ENCODE data around the gene SMIM3. TPM values are rescaled to one million over a fixed set of nuclear protein-coding genes. Genes with fewer than 3 reads are reported as not detected.
"Not testable (repeated sequence)": the region's sequence is repeated elsewhere in the genome, so short reads cannot be mapped to it uniquely, and the experiment has no call there.

SMIM3 gene, protein sequence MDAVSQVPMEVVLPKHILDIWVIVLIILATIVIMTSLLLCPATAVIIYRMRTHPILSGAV
- total RNA-seq, result 1 to 10 TPM; 6.8 to 8.5 (median 7.4) TPM

DNA sequence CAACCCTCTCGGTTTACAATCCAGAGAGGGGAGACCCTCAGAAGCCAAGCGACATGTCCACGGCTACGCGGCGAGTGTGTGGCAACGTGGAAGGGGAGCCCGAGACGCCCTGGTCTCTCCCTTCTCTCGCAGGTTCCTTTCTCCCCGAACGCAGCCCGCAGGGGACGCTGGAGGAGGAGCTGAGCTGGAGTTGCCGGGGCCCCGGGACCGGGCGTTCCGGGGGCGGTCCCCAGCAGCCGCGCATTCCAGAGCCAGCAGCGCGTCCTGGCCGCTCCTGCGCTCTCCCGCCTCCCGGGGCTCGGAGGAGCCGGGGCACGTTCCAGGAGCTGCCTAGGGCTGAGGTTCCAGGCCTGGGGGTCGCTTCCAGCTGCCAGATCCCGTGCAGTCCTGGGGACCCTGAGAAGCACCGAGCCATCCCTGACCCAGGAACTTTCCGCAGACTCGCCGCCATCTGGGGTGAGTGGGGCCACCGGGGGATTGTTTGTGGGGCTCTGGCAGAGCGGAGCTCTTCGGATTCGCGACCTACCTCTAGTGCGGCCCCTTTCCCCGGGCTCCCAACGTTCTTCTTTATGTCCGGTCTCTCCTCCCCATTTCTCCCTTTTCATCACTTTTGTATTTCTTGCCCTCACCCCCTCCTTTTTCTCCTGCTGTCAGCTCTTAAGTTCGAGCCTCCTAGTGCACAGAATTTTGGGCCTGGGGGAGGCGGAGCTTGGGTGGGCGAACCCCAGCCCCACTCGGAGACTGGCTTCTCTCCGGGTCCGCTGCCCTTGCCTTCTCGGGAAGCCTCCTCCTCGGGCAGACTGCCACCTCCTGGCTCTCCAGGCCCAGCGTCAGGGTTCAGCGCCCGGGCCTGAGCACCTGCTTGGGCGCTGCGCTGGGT is at the start of gene SMIM3:
SMIM3 (plus strand) TSS at position 241 of the 880 bp plus-strand sequence. CDS start 16,684 bp downstream, outside the sequence.
- DNase-seq, result peak; percentile 65
- H3K4me1 Mint-ChIP-seq (ENCODE audit: low read depth), result peaks cover 55% of the 10 kb centered on the region
- no peaks in the 10 kb centered on the region for H3K27me3 Mint-ChIP-seq (ENCODE audit: low read depth)
- ATAC-seq, result peak; percentile 74 to 77
- H3K9me3 Mint-ChIP-seq, result no peaks in the 10 kb centered on the region
- H3K36me3 Mint-ChIP-seq (ENCODE audit: insufficient read depth), result no peaks in the 10 kb centered on the region
- H3K4me3 Mint-ChIP-seq, result peak within 1 kb of the TSS; percentile 98

DNA sequence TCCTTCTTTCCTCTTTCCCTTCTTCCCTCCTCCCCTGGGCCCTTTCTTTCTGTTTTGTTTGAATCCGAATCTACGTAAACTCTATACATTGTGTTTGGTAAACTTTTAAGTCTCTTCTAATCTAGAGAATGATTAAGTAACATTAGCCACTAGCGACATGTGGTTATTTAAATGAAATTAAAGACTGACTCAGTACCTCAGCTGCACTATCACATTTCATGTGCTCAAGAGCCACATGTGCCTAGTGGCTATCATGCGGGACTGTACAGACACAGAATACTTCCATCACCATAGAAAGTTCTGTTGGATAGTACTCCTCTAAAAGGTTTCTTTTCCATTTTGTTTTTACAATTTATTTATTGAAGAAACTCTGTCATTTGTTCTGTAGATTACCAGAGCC is 48.7 kb upstream of the SMIM3 start:
- Mint-ChIP-seq H3K36me3 (ENCODE audit: insufficient read depth) (peaks cover 49% of the 10 kb centered on the region), H3K9me3 (no peaks in the 10 kb centered on the region), H3K4me1 (ENCODE audit: low read depth) (peaks cover 5% of the 10 kb centered on the region), H3K27me3 (ENCODE audit: low read depth) (no peaks in the 10 kb centered on the region), H3K4me3 (no peak overlapping the region)
- no peak for ATAC-seq
- DNase-seq, result no peak

DNA sequence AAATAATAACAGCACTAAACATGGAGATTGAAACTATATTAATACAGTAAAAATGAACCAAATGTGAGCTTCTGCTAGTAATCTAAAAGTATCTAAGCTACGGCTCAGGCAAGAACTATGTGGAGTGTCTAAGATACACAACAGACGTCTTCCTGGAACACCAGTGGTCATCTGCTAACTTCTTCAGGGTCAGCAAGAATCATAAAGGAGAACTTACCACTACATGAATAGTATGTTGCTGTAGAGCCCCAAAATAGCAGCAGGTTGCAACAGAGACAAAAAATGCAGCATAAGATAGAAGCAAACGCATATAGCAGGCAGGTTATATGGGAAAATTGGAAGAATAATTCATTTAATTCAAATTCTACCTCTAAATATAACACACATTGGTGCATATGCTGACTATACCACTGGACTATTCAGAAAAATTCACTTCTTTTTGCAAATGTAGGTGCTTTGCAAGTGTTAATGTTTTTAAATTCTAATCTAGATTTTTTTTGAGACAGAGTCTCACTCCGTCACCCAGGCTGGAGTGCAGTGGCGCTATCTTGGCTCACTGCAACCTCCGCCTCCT is 46.8 kb upstream of the SMIM3 start:
- H3K36me3 Mint-ChIP-seq (ENCODE audit: insufficient read depth), result peaks cover 65% of the 10 kb centered on the region
- H3K27me3 Mint-ChIP-seq (ENCODE audit: low read depth), result no peaks in the 10 kb centered on the region
- H3K4me1 Mint-ChIP-seq (ENCODE audit: low read depth), result peaks cover 14% of the 10 kb centered on the region
- DNase-seq, result no peak
- ATAC-seq, result no peak
- peaks cover 5% of the 10 kb centered on the region for H3K9me3 Mint-ChIP-seq
- no peak overlapping the region for H3K4me3 Mint-ChIP-seq

DNA sequence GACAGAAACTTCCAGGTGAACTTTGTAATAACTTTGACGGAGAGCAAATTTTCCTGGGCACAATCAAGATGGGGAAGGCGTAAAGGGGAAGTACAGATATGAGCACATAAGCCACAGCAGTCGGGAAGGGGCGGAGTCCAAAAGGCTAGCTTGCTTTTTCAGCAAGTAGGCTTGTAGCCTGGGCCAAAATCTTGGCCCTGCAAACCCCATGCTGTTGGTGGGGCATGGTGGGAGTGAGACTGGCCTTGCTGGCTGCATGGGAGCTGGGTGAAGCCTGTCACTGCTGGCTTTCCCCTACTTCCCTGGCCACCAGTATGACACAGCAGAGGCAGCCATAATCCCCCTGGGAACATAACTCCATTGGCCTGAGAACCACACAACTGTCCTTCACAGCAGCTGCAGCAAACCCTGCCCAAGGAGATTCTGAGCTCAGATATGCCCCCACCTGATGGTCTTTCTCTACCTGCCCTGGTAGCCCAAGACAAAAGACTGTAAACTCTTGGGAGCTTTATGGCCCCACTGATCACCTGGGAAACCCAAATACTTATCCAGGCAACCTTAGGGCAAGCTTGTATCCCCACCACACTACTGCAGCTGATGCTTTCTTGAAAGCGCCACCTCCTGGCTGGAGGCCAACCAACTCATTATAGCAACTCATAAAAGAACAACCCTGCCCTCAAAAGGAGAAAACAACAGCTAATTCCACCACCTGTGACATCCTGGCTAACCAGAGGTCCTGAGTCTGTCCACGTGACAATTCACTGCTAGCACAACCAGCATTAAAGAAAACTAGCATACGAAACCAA is 43.8 kb upstream of the SMIM3 start:
- Mint-ChIP-seq H3K4me1 (ENCODE audit: low read depth) (peaks cover 43% of the 10 kb centered on the region), H3K4me3 (no peak overlapping the region), H3K9me3 (peaks cover 9% of the 10 kb centered on the region), H3K27me3 (ENCODE audit: low read depth) (no peaks in the 10 kb centered on the region), H3K36me3 (ENCODE audit: insufficient read depth) (peaks cover 75% of the 10 kb centered on the region)
- DNase-seq (no peak), ATAC-seq (no peak)

DNA sequence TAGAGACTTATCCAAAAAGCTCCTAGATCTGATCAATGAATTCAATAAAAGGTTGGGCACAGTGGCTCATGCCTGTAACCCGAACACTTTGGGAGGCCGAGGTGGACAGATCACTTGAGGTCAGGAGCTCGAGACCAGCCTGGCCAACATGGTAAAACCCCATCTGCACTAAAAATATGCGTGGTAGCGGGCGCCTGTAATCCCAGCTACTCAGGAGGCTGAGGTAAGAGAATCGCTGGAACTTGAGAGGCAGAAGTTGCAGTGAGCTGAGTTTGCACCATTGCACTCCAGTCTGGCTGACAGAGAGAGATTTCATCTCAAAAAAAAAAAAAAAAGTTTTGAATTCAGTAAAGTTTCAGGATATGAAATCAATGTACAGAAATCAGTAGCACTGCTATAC is 39.7 kb upstream of the SMIM3 start:
- ATAC-seq (no peak), DNase-seq (no peak)

DNA sequence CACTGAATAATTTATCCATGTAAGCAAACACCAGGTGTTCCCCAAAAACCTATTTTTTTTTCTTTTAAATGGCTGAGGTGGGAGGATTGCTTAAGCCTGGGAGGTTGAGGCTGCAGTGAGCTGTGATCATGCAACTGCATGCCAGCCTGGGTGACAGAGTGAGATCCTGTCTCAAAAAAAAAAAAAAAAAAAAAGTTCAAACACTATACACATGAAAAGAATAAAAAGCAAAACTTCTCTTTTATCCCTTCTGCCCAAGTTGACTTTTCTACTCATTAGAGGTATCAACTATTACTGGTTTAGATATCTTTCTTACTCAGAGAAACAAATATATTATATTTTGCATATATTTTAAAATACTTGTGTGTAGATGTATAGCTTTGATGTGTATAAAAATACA is 37.6 kb upstream of the SMIM3 start:
- Mint-ChIP-seq H3K4me3 (no peak overlapping the region), H3K4me1 (ENCODE audit: low read depth) (peaks cover 77% of the 10 kb centered on the region)
- no peak for ATAC-seq

More for the DNA sequence above, 39.7 kb upstream of the SMIM3 start:
- Mint-ChIP-seq H3K36me3 (ENCODE audit: insufficient read depth) (peaks cover 65% of the 10 kb centered on the region), H3K4me3 (no peak overlapping the region), H3K27me3 (ENCODE audit: low read depth) (no peaks in the 10 kb centered on the region), H3K4me1 (ENCODE audit: low read depth) (peaks cover 78% of the 10 kb centered on the region), H3K9me3 (peaks cover 9% of the 10 kb centered on the region)

DNA sequence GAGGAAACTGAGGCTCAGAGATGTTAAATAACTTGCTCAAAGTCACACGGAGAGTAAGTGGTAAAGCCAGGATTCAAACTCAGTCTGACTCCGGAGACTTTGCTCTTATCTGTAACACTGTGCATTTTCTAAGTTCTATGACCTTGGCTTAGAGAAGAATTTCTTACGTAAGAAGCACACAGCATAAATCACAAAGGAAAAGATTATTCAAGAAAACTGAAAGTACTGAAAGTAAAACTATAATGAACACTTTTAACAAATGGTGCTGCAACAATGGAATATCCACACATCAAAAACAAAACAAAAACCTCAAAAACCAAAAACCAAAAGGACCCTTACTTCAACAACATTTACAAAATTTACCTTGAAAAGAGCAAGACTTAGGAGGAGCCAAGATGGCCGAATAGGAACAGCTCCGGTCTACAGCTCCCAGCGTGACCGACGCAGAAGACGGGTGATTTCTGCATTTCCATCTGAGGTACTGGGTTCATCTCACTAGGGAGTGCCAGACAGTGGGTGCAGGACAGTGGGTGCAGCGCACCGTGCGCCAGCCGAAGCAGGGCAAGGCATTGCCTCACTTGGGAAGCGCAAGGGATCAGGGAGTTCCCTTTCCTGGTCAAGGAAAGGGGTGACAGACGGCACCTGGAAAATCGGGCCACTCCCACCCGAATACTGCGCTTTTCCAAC is 36.0 kb upstream of the SMIM3 start:
- H3K4me1 Mint-ChIP-seq (ENCODE audit: low read depth), result peaks cover 72% of the 10 kb centered on the region
- DNase-seq; H3K27me3 Mint-ChIP-seq (ENCODE audit: low read depth); H3K9me3 Mint-ChIP-seq: not testable (repeated sequence)
- ATAC-seq, result peak; percentile 79
- peaks cover 40% of the 10 kb centered on the region for H3K36me3 Mint-ChIP-seq (ENCODE audit: insufficient read depth)
- peak overlapping the region; percentile 49 for H3K4me3 Mint-ChIP-seq

More for the DNA sequence above, 37.6 kb upstream of the SMIM3 start:
- H3K27me3 Mint-ChIP-seq (ENCODE audit: low read depth), result no peaks in the 10 kb centered on the region
- H3K9me3 Mint-ChIP-seq, result peaks cover 9% of the 10 kb centered on the region
- peaks cover 54% of the 10 kb centered on the region for H3K36me3 Mint-ChIP-seq (ENCODE audit: insufficient read depth)
- no peak for DNase-seq

DNA sequence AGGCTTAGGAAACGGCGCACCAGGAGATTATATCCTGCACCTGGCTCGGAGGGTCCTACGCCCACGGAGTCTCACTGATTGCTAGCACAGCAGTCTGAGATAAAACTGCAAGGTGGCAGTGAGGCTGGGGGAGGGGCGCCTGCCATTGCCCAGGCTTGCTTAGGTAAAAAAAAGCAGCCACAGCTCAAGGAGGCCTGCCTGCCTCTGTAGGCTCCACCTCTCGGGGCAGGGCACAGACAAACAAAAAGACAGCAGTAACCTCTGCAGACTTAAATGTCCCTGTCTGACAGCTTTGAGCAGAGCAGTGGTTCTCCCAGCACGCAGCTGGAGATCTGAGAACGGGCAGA is 35.4 kb upstream of the SMIM3 start:
- H3K36me3 Mint-ChIP-seq (ENCODE audit: insufficient read depth), result peaks cover 38% of the 10 kb centered on the region
- ATAC-seq; DNase-seq; H3K27me3 Mint-ChIP-seq (ENCODE audit: low read depth); H3K9me3 Mint-ChIP-seq; H3K4me3 Mint-ChIP-seq: not testable (repeated sequence)
- H3K4me1 Mint-ChIP-seq (ENCODE audit: low read depth), result peaks cover 67% of the 10 kb centered on the region

DNA sequence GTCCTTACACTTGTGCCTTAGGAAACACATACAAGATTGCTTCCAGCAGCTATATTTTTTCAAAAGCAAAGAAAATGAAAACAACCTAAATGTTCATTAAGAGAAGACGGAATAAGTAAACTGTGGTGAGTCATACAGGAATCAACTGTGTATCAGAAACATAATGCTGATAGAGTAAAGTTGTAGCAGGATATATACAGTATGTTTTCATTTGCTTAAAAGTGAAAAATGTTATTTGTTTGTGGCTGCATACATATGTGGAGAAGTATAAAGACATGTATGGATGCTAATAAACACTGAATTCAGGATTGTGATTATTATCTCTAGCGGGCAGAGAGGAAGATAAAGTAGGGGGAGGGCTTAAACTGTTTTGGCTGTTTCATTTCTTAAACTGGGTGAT is 28.1 kb upstream of the SMIM3 start:
- H3K9me3 Mint-ChIP-seq, result no peaks in the 10 kb centered on the region
- H3K36me3 Mint-ChIP-seq (ENCODE audit: insufficient read depth), result peaks cover 48% of the 10 kb centered on the region
- ATAC-seq, result no peak
- no peak overlapping the region for H3K4me3 Mint-ChIP-seq
- no peaks in the 10 kb centered on the region for H3K27me3 Mint-ChIP-seq (ENCODE audit: low read depth)
- H3K4me1 Mint-ChIP-seq (ENCODE audit: low read depth), result peaks cover 45% of the 10 kb centered on the region
- DNase-seq, result no peak

DNA sequence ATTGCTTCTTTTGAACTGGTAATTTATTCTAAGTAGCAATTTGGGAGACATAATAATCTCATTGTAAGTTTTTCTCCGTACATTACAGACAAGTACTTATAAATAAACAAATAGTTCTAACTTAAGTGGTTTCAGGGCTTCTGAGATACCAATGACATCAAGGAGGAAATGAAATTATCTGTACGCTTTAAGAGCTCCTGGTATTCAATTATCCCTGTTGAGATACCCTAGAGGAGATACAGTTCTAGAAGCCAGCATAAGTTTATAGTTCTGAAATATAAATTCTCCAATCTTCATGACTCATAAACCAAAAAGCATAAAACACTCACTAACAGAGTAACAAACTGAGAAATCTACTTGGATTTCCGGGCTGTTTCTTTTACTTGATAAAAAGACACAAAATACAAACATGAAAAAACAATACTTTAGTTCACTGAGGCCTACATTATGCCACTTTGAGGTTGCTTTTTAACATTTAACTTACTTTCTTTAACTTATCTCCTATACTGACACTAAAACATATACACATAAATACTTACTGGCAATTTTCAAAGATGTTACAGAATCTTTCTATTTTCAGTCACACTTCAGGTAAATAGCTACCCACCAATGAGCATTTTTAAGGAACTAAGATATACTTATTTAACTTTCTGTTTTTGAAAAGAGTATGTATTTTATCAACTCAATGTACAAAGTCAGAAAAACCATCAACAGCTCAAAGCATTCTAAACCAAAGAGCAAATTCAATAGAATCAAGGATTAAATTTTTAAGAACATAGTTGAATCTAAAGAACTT is 27.3 kb upstream of the SMIM3 start:
- no peak overlapping the region for H3K4me3 Mint-ChIP-seq
- H3K9me3 Mint-ChIP-seq, result no peaks in the 10 kb centered on the region
- no peak for ATAC-seq
- peaks cover 46% of the 10 kb centered on the region for H3K36me3 Mint-ChIP-seq (ENCODE audit: insufficient read depth)
- no peaks in the 10 kb centered on the region for H3K27me3 Mint-ChIP-seq (ENCODE audit: low read depth)
- DNase-seq, result no peak
- H3K4me1 Mint-ChIP-seq (ENCODE audit: low read depth), result peaks cover 46% of the 10 kb centered on the region

DNA sequence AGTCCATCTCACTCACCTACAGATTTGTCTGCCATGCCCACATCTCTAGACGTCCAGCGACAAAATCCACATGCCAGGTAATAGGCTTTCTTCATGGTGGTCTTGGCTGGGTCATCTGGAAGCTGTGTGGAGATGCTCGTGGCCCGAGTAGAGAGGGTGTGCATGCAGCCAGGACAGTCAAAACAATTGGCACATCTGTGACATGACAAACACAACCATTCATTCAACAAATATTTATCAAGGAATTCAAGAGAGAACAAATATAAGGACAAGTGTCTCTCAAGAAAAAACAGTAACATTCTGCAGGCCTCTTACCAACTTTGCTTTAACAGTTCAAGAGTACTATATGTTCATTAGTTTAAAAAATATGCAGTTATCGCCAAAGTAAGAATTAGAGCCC is 25.1 kb upstream of the SMIM3 start:
- Mint-ChIP-seq H3K27me3 (ENCODE audit: low read depth) (no peaks in the 10 kb centered on the region), H3K4me3 (no peak overlapping the region), H3K36me3 (ENCODE audit: insufficient read depth) (peaks cover 49% of the 10 kb centered on the region), H3K4me1 (ENCODE audit: low read depth) (peaks cover 51% of the 10 kb centered on the region), H3K9me3 (no peaks in the 10 kb centered on the region)
- ATAC-seq (no peak), DNase-seq (no peak)

DNA sequence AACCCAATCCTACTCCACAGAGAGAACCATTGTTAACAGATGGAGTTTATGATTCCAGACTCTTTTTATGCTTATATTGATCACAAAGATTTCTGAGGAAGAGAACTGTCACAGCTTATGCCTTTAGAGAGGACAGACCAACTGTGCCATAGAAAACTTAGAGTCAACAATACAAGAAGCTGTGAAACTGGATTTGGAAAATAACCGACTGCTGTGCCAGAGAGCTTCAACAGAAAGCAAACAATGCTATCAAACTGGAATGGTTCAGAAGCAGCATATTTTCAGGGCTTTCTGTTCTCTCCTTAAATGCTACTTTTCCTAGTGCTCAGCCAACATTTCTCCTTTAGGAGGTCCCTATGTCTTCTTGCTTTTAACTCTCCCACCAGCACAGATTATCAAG is 24.7 kb upstream of the SMIM3 start:
- peaks cover 51% of the 10 kb centered on the region for H3K4me1 Mint-ChIP-seq (ENCODE audit: low read depth)
- H3K9me3 Mint-ChIP-seq, result no peaks in the 10 kb centered on the region
- ATAC-seq (no peak), DNase-seq (no peak)
- H3K4me3 Mint-ChIP-seq, result no peak overlapping the region
- peaks cover 48% of the 10 kb centered on the region for H3K36me3 Mint-ChIP-seq (ENCODE audit: insufficient read depth)
- H3K27me3 Mint-ChIP-seq (ENCODE audit: low read depth), result no peaks in the 10 kb centered on the region

DNA sequence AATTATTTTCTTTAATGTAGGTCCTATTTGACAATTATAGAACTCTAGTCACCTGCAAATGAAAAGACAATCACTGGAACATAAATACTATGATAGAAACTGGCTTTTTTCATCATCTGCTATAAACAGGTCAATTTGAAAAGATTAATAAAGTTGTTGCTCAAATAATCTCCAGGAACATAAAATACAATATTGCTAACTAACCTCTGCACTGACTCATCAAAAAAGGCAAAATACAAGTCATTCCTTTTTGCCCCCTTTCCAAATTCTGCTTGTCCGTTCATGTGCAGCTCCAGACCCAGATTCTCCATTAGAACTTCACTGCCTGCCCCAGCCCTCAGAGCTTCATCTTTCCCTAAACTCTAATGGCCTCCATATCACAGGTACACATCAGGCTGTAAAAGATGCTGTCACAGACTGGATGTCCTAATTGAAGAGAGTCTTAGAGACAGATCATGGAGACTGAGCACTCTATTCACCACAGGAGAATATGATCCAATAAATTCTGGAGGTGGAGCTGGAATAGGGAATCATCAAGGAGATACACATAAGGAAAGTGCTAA is 21.4 kb upstream of the SMIM3 start:
- no peak for DNase-seq
- no peak for ATAC-seq
- Mint-ChIP-seq H3K4me1 (ENCODE audit: low read depth) (peaks cover 41% of the 10 kb centered on the region), H3K4me3 (no peak overlapping the region), H3K27me3 (ENCODE audit: low read depth) (no peaks in the 10 kb centered on the region), H3K9me3 (no peaks in the 10 kb centered on the region), H3K36me3 (ENCODE audit: insufficient read depth) (peaks cover 30% of the 10 kb centered on the region)
